H1 (cell line): ENCODE results near the gene SPATA19. TPM values are rescaled to one million over a fixed set of nuclear protein-coding genes. Genes with fewer than 3 reads are reported as not detected.

ENCODE experiments used
- CTCF ChIA-PET: fragments of 300-600 bp; sonication (Branson Sonifier 250); formaldehyde crosslinking; loops from one replicate; lab custom pipeline; 2021; ENCODE audit not compliant: partially characterized antibody; lab: Charles Lee
- POLR2A ChIA-PET: fragments of 300-600 bp; sonication (Branson Sonifier 250); formaldehyde crosslinking; loops from one replicate; lab custom pipeline; 2021; ENCODE audit warnings: inconsistent platforms; ENCODE audit not compliant: partially characterized antibody; lab: Charles Lee
- DNase-seq, 2 experiments: peaks; one replicate each; pipeline versions ENCODE4 v3.0.0 to v3.0.0-alpha.2; 2010 to 2022; ENCODE audit warnings: low spot score in 2 of 2, low read depth in 1 of 2, mixed read lengths in 1 of 2
- FAIRE-seq: peaks from 2 replicates; lab custom pipeline; 2011; peaks lifted over from hg19 to GRCh38; lab: Jason Lieb, UNC
- H2AFZ ChIP-seq: 2 replicates; pipeline ENCODE4 v1.8.1; 2012; ENCODE audit warnings: low read length, inconsistent platforms
- H2AK5ac ChIP-seq: 2 replicates; pipeline ENCODE4 v1.6.1; 2013; ENCODE audit warnings: low read depth, low read length
- H2BK120ac ChIP-seq: replicated peaks from 2 replicates; pipeline ENCODE3; 2013; ENCODE audit warnings: low read depth, low read length, inconsistent platforms
- H2BK12ac ChIP-seq: 2 replicates; pipeline ENCODE4 v1.6.1; 2013; ENCODE audit warnings: low read depth, low read length
- H2BK15ac ChIP-seq: 2 replicates; pipeline ENCODE4 v1.6.1; 2013; ENCODE audit warnings: low read length
- H2BK20ac ChIP-seq: 2 replicates; pipeline ENCODE4 v1.6.1; 2013; ENCODE audit warnings: low read length
- H2BK5ac ChIP-seq: 2 replicates; pipeline ENCODE4 v1.6.1; 2013; ENCODE audit warnings: low read depth, low read length
- H3K14ac ChIP-seq: 2 replicates; pipeline ENCODE4 v1.6.1; 2013; ENCODE audit warnings: inconsistent platforms; ENCODE audit not compliant: insufficient read length
- H3K18ac ChIP-seq: 2 replicates; pipeline ENCODE4 v1.6.1; 2013; ENCODE audit warnings: low read length; ENCODE audit errors: extremely low read depth
- H3K23ac ChIP-seq: 2 replicates; pipeline ENCODE4 v1.6.1; 2013; ENCODE audit warnings: inconsistent platforms; ENCODE audit not compliant: insufficient read length
- H3K23me2 ChIP-seq: 2 replicates; pipeline ENCODE4 v1.6.1; 2013; ENCODE audit warnings: low read depth, low read length
- H3K27ac ChIP-seq: 2 replicates; pipeline ENCODE4 v1.6.1; 2011; ENCODE audit warnings: low read depth, low read length, inconsistent platforms
- H3K27me3 ChIP-seq, 4 experiments: replicated peaks in 1 of 4; 1 replicate in 1 of 4; 2 replicates in 3 of 4; pipeline versions ENCODE4 v1.6.1 to v1.8.1; 2011 to 2013; ENCODE audit warnings: low read length in 3 of 4, mild to moderate bottlenecking in 3 of 4, inconsistent platforms in 2 of 4, mixed read lengths in 2 of 4, moderate library complexity in 1 of 4; ENCODE audit not compliant: control insufficient read depth in 3 of 4, insufficient read depth in 3 of 4; ENCODE audit errors: extremely low read depth in 1 of 4
- H3K36me3 ChIP-seq, 4 experiments: 2 replicates each; pipeline versions ENCODE4 v1.6.1 to v1.8.1; 2011 to 2013; ENCODE audit warnings: mild to moderate bottlenecking in 4 of 4, low read length in 3 of 4, moderate library complexity in 2 of 4, control low read depth in 1 of 4, inconsistent platforms in 1 of 4; ENCODE audit not compliant: insufficient read depth in 4 of 4, control insufficient read depth in 2 of 4
- H3K4ac ChIP-seq: replicated peaks from 2 replicates; pipeline ENCODE3; 2013; ENCODE audit warnings: low read length, low read depth, mixed read lengths, inconsistent platforms; ENCODE audit not compliant: insufficient read length
- H3K4me1 ChIP-seq, 4 experiments: replicated peaks in 1 of 4; 1 replicate in 1 of 4; 2 replicates in 3 of 4; pipeline versions ENCODE4 v1.6.1 to v1.8.1; 2011 to 2013; ENCODE audit warnings: low read length in 3 of 4, inconsistent platforms in 2 of 4, mixed read lengths in 1 of 4; ENCODE audit not compliant: insufficient read depth in 4 of 4, control insufficient read depth in 3 of 4
- H3K4me2 ChIP-seq, 2 experiments: 2 replicates each; pipeline versions ENCODE4 v1.6.1 to v1.8.1; 2011 to 2013; ENCODE audit warnings: low read depth in 2 of 2, low read length in 2 of 2, control low read depth in 1 of 2, inconsistent platforms in 1 of 2, mild to moderate bottlenecking in 1 of 2; ENCODE audit not compliant: insufficient read depth in 1 of 2
- H3K4me3 ChIP-seq, 4 experiments: fragments of 200-600, 300-600 bp in 1 of 4; sonication (generic), shearing (Covaris generic), sonication (Bioruptor Twin) in 1 of 4; 2 replicates each; pipeline versions ENCODE4 v1.5.1 to v1.8.1; 2011 to 2016; ENCODE audit warnings: low read length in 4 of 4, low read depth in 3 of 4, control low read depth in 2 of 4, inconsistent platforms in 2 of 4, mild to moderate bottlenecking in 2 of 4, mixed read lengths in 1 of 4, moderate library complexity in 1 of 4; ENCODE audit not compliant: insufficient read depth in 2 of 4; ENCODE audit errors: extremely low read depth in 1 of 4
- H3K56ac ChIP-seq: replicated peaks from 2 replicates; pipeline ENCODE3; 2013; ENCODE audit warnings: low read depth, mild to moderate bottlenecking, mixed read lengths, low read length, inconsistent platforms; ENCODE audit not compliant: insufficient read length
- H3K79me1 ChIP-seq: 2 replicates; pipeline ENCODE4 v1.6.1; 2013; ENCODE audit warnings: low read depth, low read length, control low read depth
- H3K79me2 ChIP-seq, 2 experiments: 2 replicates each; pipeline versions ENCODE4 v1.6.1 to v1.8.1; 2012 to 2013; ENCODE audit warnings: low read length in 2 of 2, mild to moderate bottlenecking in 2 of 2, inconsistent platforms in 1 of 2; ENCODE audit not compliant: insufficient read depth in 2 of 2, control insufficient read depth in 1 of 2
- H3K9ac ChIP-seq, 4 experiments: replicated peaks in 1 of 4; 1 replicate in 1 of 4; 2 replicates in 3 of 4; pipeline versions ENCODE4 v1.6.1 to v1.8.1; 2011 to 2013; ENCODE audit warnings: low read depth in 3 of 4, low read length in 3 of 4, control low read depth in 2 of 4, mild to moderate bottlenecking in 2 of 4, moderate library complexity in 2 of 4, inconsistent platforms in 1 of 4; ENCODE audit errors: extremely low read depth in 1 of 4
- H3K9me3 ChIP-seq, 2 experiments: 2 replicates each; pipeline versions ENCODE4 v1.6.1 to v1.8.1; 2012 to 2013; ENCODE audit warnings: mild to moderate bottlenecking in 2 of 2, moderate library complexity in 2 of 2, control low read depth in 1 of 2, inconsistent platforms in 1 of 2, low read depth in 1 of 2, low read length in 1 of 2, mixed read lengths in 1 of 2; ENCODE audit not compliant: insufficient read depth in 2 of 2
- H4K20me1 ChIP-seq, 2 experiments: replicated peaks in 1 of 2; 2 replicates each; pipeline versions ENCODE3 to v1.8.1; 2011 to 2013; ENCODE audit warnings: inconsistent platforms in 2 of 2, low read length in 2 of 2, mild to moderate bottlenecking in 1 of 2; ENCODE audit not compliant: insufficient read depth in 2 of 2, control insufficient read depth in 1 of 2
- H4K5ac ChIP-seq: 2 replicates; pipeline ENCODE4 v1.6.1; 2013; ENCODE audit warnings: low read length, low read depth, mixed read lengths, inconsistent platforms; ENCODE audit not compliant: insufficient read length
- H4K8ac ChIP-seq: 2 replicates; pipeline ENCODE4 v1.8.0; 2013; ENCODE audit warnings: mild to moderate bottlenecking, moderate library complexity, low read length, inconsistent platforms; ENCODE audit not compliant: insufficient read depth; ENCODE audit errors: extremely low read depth
- H4K91ac ChIP-seq: replicated peaks from 2 replicates; pipeline ENCODE3; 2013; ENCODE audit warnings: low read length, mixed read lengths, inconsistent platforms; ENCODE audit not compliant: insufficient read length
- CHD1 ChIP-seq: IDR thresholded peaks from 2 replicates; pipeline ENCODE4 v1.6.1; 2012; ENCODE audit warnings: low read depth, low read length, improper control_type of control experiment
- GTF2F1 ChIP-seq: IDR thresholded peaks from 2 replicates; pipeline ENCODE4 v1.6.1; 2012; ENCODE audit warnings: low read depth, low read length, improper control_type of control experiment, borderline replicate concordance
- KDM4A ChIP-seq: IDR thresholded peaks from one replicate; pipeline ENCODE4 v1.7.1; 2012; ENCODE audit warnings: low read depth, mild to moderate bottlenecking, moderate library complexity, low read length, inconsistent platforms; ENCODE audit not compliant: severe bottlenecking
- NRF1 ChIP-seq: IDR thresholded peaks from 2 replicates; pipeline ENCODE4 v1.6.1; 2011; ENCODE audit warnings: mild to moderate bottlenecking, low read depth, low read length, improper control_type of control experiment
- PHF8 ChIP-seq: fragments of 200-600 bp; sonication (generic); conservative IDR thresholded peaks from 2 replicates; pipeline ENCODE4 v1.7.1; 2012; ENCODE audit warnings: low read depth, mild to moderate bottlenecking, inconsistent platforms, low read length, moderate library complexity
- TAF7 ChIP-seq: optimal IDR thresholded peaks from 2 replicates; pipeline ENCODE3; 2011; ENCODE audit warnings: low read depth, mild to moderate bottlenecking, inconsistent platforms, low read length, moderate library complexity, borderline replicate concordance
- ZNF274 ChIP-seq: IDR thresholded peaks from 2 replicates; pipeline ENCODE4 v1.7.0; 2012; ENCODE audit warnings: low read length, borderline replicate concordance; ENCODE audit errors: extremely low read depth
- WGBS, 2 experiments: shearing (Covaris generic) in 1 of 2; methylation state at CpG; one replicate each; pipeline versions ENCODE4 v1.1.6 to v1.1.7; 2013 to 2015; ENCODE audit warnings: low lambda C conversion rate in 2 of 2, mixed read lengths in 2 of 2, inconsistent platforms in 1 of 2, low coverage in 1 of 2, missing lambda C conversion rate in 1 of 2; ENCODE audit not compliant: insufficient replicate concordance in 2 of 2, insufficient coverage in 1 of 2, insufficient read length in 1 of 2; ENCODE audit errors: extremely low coverage in 1 of 2, missing lambda C conversion rate in 1 of 2; 5-methylcytosine and 5-hydroxymethylcytosine counted together
- polyA plus RNA-seq, 7 experiments: library from polyadenylated mRNA; depleted of rRNA in 3 of 7; stranded (reverse) in 5 of 7; unstranded in 2 of 7; fragments of >200 nt in 5 of 7; fragments of 200-250 nt in 2 of 7; gene quantifications; 1 replicate in 5 of 7; 2 replicates in 1 of 7; 4 replicates in 1 of 7; pipeline versions ENCODE4 v1.2.1 to v1.2.3, GENCODE V29; 2011 to 2013; ENCODE audit warnings: missing spikeins in 2 of 7, mixed read lengths in 2 of 7
- total RNA-seq: library from RNA; stranded (reverse); fragmentation: NEBNext Ultra II Directional; extraction: Animal tissue kit (Norgen Biotek cat#: 25700); gene quantifications from 2 replicates; pipeline ENCODE4 v1.2.1, GENCODE V29; 2021
- TF ChIP-seq, protein P1 (sequence below): IDR thresholded peaks from 2 replicates; pipeline ENCODE4 v1.6.1; 2012; ENCODE audit warnings: low read length, inconsistent platforms

SPATA19 gene
- total and polyA plus RNA-seq, 2 of the 8 experiments (the other 6 are each of a cell fraction or from before 2014, with no cell fraction given): not detected

GRCh38 chr11:133817449-133817848, 27.9 kb downstream of the SPATA19 start:
- no peak overlapping the region for H2BK20ac ChIP-seq
- no peak overlapping the region for H3K27ac ChIP-seq
- H4K8ac ChIP-seq: no peak overlapping the region
- H3K18ac ChIP-seq: no peak overlapping the region
- H3K9me3 ChIP-seq: no peaks in the 10 kb centered on the region
- H4K91ac ChIP-seq: no peak overlapping the region
- H3K36me3 ChIP-seq: no peaks in the 10 kb centered on the region
- no peak overlapping the region for H2AK5ac ChIP-seq
- H2BK12ac ChIP-seq: no peak overlapping the region
- ChIA-PET CTCF (interaction anchor here (0.7 to 4.4 kb wide), 3 partner anchors 10 to 198 kb away, joined by 3 to 18 read pairs (median 3); no protein-coding TSS in a partner anchor), POLR2A (no interaction called here)
- DNase-seq: peak in 1 of 2 experiments; percentile 19
- no peak overlapping the region for H2BK15ac ChIP-seq
- no peaks in the 10 kb centered on the region for H3K79me1 ChIP-seq
- H3K79me2 ChIP-seq: no peaks in the 10 kb centered on the region
- no peak overlapping the region for H3K4me3 ChIP-seq
- H3K9ac ChIP-seq: no peak overlapping the region
- H3K4me2 ChIP-seq: no peak overlapping the region
- FAIRE-seq: no peak
- 92% methylated on average over 7 of the region's 7 CpGs; no CpG with 5 or more reads in 1 of the 2 experiments for WGBS, 2 experiments
- H2BK120ac ChIP-seq: no peak overlapping the region
- H3K56ac ChIP-seq: no peak overlapping the region
- no peaks in the 10 kb centered on the region for H3K23me2 ChIP-seq
- H3K14ac ChIP-seq: no peak overlapping the region
- H3K4ac ChIP-seq: no peak overlapping the region
- H2BK5ac ChIP-seq: no peak overlapping the region
- no peaks in the 10 kb centered on the region for H4K20me1 ChIP-seq
- H3K4me1 ChIP-seq: peaks cover 0 to 2% (median 0%) of the 10 kb centered on the region in 4 experiments; a peak in 1 of 7 replicates
- no peaks in the 10 kb centered on the region; a peak in 1 of 7 replicates for H3K27me3 ChIP-seq
- H4K5ac ChIP-seq: no peak overlapping the region
- no peak overlapping the region for H2AFZ ChIP-seq
- no peak overlapping the region for H3K23ac ChIP-seq
- no peak for TF ChIP-seq KDM4A
- TF ChIP-seq, protein P1, sequence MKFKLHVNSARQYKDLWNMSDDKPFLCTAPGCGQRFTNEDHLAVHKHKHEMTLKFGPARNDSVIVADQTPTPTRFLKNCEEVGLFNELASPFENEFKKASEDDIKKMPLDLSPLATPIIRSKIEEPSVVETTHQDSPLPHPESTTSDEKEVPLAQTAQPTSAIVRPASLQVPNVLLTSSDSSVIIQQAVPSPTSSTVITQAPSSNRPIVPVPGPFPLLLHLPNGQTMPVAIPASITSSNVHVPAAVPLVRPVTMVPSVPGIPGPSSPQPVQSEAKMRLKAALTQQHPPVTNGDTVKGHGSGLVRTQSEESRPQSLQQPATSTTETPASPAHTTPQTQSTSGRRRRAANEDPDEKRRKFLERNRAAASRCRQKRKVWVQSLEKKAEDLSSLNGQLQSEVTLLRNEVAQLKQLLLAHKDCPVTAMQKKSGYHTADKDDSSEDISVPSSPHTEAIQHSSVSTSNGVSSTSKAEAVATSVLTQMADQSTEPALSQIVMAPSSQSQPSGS: no peak
- TF ChIP-seq CHD1: no peak
- no peak for TF ChIP-seq TAF7
- TF ChIP-seq PHF8: no peak
- no peak for TF ChIP-seq NRF1
- no peak for TF ChIP-seq GTF2F1
- TF ChIP-seq ZNF274: no peak
